ENCODE results near the gene NRGN.

- TF ChIP-seq CTCF (conservative IDR thresholded peaks at IDR 0.05; ENCODE audit: low read length): no peak
- TF ChIP-seq EZH2phosphoT487 (IDR thresholded peaks at IDR 0.05; ENCODE audit: borderline replicate concordance, low read depth, low read length): no peak
Observed at GRCh38 chr11:124796312-124796711, 56.6 kb downstream of the NRGN start.

Measured in OCI-LY7 (cell line).